ENCODE results near the gene BRSK1. TPM values are rescaled to one million over a fixed set of nuclear protein-coding genes. Genes with fewer than 3 reads are reported as not detected.

BRSK1 gene
- total RNA-seq, 1 donor from 2014 or later = 24.1 TPM

DNA sequence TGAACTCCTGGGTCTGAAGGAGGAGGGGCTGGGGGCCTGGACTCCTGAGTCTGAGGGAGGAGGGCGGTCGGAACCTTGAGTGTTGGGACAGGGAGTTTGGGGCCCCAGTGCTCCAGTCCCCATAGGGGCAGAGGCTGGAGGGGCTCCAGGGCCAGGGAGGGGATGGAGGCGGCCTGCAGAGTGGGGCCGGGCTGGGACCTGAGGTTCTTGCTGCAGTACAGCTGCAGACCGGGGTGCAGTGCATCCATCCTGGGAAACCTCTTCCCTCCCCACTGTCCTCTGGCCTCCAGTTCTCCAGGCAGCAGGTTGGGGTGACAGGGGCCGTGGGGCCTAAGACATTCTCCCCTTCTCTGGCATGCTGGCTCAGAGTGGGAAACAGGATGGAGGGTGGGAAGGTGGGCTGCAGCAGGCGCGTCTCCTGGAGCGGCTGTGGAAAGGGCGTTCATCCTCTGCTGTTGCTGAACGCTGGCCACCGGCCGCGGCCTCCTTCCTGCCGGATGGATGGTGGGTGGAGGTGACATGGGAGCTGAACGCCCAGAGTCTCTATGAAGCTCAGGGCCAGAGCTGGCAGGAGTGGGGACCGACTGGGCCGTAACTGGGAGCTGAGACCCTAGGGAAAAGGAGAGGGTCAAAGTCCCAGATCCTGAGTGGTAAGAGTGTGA is 1.6 kb downstream of the BRSK1 start:
- H3K4me2 ChIP-seq = peak overlapping the region; percentile 87
- H3K4me1 Mint-ChIP-seq = peaks cover 29% of the 10 kb centered on the region
- H3K36me3 Mint-ChIP-seq = peaks cover 3% of the 10 kb centered on the region
- H3K36me3 ChIP-seq = no peaks in the 10 kb centered on the region
- H3K9ac ChIP-seq = peak overlapping the region; percentile 85
- peak overlapping the region; percentile 87 for H3K27ac Mint-ChIP-seq
- no peaks in the 10 kb centered on the region for H3K9me3 Mint-ChIP-seq
- H3K4me1 ChIP-seq = peaks cover 8% of the 10 kb centered on the region
- peaks cover 19% of the 10 kb centered on the region for H3K79me2 ChIP-seq (ENCODE audit: low read depth)
- no peaks in the 10 kb centered on the region for H3K9me3 ChIP-seq (ENCODE audit: low read depth)
- H3K27me3 ChIP-seq = no peaks in the 10 kb centered on the region
- peak overlapping the region; percentile 98 for H3K4me3 ChIP-seq
- H4K20me1 ChIP-seq (ENCODE audit: low read depth) = peaks cover 5% of the 10 kb centered on the region
- H3K4me3 Mint-ChIP-seq = peak overlapping the region; percentile 89
- no peak overlapping the region for H2AFZ ChIP-seq (replicated peaks)
- H3K27me3 Mint-ChIP-seq (ENCODE audit: insufficient read depth, low read depth) = peaks cover 4% of the 10 kb centered on the region
- H3K27ac ChIP-seq = peak overlapping the region; percentile 53
- peaks cover 30% of the 10 kb centered on the region for H3F3A ChIP-seq (ENCODE audit: low read depth)
- DNase-seq (ENCODE audit: low spot score) = no peak
- TF ChIP-seq EZH2 (IDR thresholded peaks at IDR 0.05) (no peak), EZH2phosphoT487 (IDR thresholded peaks at IDR 0.05) (no peak)
- TF ChIP-seq, protein P1, sequence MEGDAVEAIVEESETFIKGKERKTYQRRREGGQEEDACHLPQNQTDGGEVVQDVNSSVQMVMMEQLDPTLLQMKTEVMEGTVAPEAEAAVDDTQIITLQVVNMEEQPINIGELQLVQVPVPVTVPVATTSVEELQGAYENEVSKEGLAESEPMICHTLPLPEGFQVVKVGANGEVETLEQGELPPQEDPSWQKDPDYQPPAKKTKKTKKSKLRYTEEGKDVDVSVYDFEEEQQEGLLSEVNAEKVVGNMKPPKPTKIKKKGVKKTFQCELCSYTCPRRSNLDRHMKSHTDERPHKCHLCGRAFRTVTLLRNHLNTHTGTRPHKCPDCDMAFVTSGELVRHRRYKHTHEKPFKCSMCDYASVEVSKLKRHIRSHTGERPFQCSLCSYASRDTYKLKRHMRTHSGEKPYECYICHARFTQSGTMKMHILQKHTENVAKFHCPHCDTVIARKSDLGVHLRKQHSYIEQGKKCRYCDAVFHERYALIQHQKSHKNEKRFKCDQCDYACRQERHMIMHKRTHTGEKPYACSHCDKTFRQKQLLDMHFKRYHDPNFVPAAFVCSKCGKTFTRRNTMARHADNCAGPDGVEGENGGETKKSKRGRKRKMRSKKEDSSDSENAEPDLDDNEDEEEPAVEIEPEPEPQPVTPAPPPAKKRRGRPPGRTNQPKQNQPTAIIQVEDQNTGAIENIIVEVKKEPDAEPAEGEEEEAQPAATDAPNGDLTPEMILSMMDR (IDR thresholded peaks at IDR 0.05) = no peak

DNA sequence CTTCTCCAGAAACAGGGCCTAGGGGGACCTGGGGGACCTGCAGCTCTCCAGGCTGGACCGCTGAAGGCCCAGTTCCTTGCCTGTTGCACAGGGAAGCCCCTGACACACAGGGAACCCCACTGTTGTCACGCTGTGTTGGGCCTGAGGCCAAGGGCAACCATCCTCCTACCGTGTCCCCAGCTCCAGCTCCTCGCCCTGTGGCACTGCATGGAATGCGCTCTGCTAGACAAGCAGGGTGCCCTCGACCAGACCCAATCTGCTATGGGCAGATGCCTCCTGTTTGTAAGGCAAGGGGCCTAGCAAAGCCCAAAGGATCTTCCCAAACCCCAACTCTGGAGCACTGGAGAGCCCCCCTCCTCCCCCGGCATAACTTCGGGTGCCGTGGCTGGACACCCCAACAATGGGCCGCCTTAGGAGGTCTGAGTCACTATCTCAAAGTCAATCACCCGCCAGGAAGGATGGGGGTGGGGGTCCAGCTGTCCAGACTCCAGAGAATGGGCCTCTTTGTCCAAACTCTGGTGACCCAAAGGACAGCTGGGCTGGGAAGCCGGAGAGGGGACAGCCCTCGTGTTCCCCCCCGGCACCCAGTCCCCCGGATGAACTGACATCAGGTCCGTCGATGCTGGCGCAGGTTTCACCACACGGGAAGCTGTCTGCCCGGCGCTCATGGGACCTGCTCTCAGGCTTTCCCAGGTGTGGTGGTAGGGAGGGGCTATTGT is 3.7 kb downstream of the BRSK1 start:
- Histone ChIP-seq H3F3A (ENCODE audit: low read depth) (peaks cover 22% of the 10 kb centered on the region), H3K79me2 (ENCODE audit: low read depth) (peaks cover 19% of the 10 kb centered on the region), H3K9me3 (ENCODE audit: low read depth) (no peaks in the 10 kb centered on the region), H4K20me1 (ENCODE audit: low read depth) (peaks cover 5% of the 10 kb centered on the region), H3K4me1 (peaks cover 8% of the 10 kb centered on the region), H2AFZ (replicated peaks) (no peak overlapping the region), H3K4me3 (no peak overlapping the region), H3K36me3 (no peaks in the 10 kb centered on the region), H3K4me2 (no peak overlapping the region), H3K27me3 (no peaks in the 10 kb centered on the region), H3K27ac (no peak overlapping the region), H3K9ac (no peak overlapping the region)
- Mint-ChIP-seq H3K36me3 (peaks cover 12% of the 10 kb centered on the region), H3K9me3 (no peaks in the 10 kb centered on the region), H3K4me3 (peak overlapping the region; percentile 27), H3K27ac (no peak overlapping the region), H3K4me1 (peaks cover 15% of the 10 kb centered on the region), H3K27me3 (ENCODE audit: insufficient read depth, low read depth) (peaks cover 5% of the 10 kb centered on the region)
- TF ChIP-seq EZH2phosphoT487 (IDR thresholded peaks at IDR 0.05) (no peak), EZH2 (IDR thresholded peaks at IDR 0.05) (no peak)
- TF ChIP-seq, protein P1 (IDR thresholded peaks at IDR 0.05) = no peak
- no peak for DNase-seq (ENCODE audit: low spot score)

DNA sequence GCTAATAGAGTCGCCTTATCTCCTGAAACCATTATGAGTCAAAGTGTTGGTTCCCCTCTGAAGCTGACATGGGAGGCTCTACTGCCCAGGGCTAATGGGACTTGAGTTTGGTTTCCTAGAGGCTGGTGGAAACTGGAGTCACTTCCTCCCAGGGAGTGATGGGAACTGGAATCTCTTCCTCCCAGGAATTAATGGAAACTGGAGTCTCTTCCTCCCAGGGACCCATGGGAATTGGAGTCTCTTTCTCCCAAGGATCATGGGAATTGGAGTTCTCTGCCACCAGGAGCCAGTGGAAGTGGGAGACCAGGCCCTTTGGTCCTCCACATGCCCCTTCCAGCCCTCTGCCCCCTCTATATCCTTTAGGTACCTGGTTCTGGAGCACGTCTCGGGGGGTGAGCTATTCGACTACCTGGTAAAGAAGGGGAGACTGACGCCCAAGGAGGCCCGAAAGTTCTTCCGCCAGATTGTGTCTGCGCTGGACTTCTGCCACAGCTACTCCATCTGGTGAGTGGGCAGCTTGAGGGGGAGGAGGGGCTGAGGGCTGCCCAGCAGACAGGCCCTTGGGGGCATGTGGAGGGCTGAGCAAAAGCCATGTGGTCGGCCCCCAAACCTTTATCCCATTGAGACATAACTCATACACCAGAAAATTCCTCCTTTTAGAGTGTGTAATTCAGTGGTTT is 5.5 kb downstream of the BRSK1 start:
- Mint-ChIP-seq H3K4me1 (peaks cover 8% of the 10 kb centered on the region), H3K4me3 (no peak overlapping the region), H3K9me3 (no peaks in the 10 kb centered on the region), H3K27ac (no peak overlapping the region), H3K27me3 (ENCODE audit: insufficient read depth, low read depth) (peaks cover 3% of the 10 kb centered on the region), H3K36me3 (peaks cover 14% of the 10 kb centered on the region)
- Histone ChIP-seq H2AFZ (replicated peaks) (no peak overlapping the region), H3K4me3 (no peak overlapping the region), H3K79me2 (ENCODE audit: low read depth) (peaks cover 16% of the 10 kb centered on the region), H3F3A (ENCODE audit: low read depth) (peaks cover 17% of the 10 kb centered on the region), H3K4me1 (peaks cover 8% of the 10 kb centered on the region), H3K9me3 (ENCODE audit: low read depth) (no peaks in the 10 kb centered on the region), H3K27me3 (no peaks in the 10 kb centered on the region), H3K4me2 (no peak overlapping the region), H3K36me3 (no peaks in the 10 kb centered on the region), H3K9ac (no peak overlapping the region), H3K27ac (no peak overlapping the region), H4K20me1 (ENCODE audit: low read depth) (peaks cover 5% of the 10 kb centered on the region)
- TF ChIP-seq, protein P1 (IDR thresholded peaks at IDR 0.05) = no peak
- TF ChIP-seq EZH2phosphoT487 (IDR thresholded peaks at IDR 0.05) (no peak), EZH2 (IDR thresholded peaks at IDR 0.05) (no peak)
- no peak for DNase-seq (ENCODE audit: low spot score)

Data from neural progenitor cell (in vitro differentiated cells).